HEK293T (cell line): ENCODE data around the gene MFSD6.

ENCODE experiments used
- ARNT ChIP-seq: fragments of 450-650 bp; IDR thresholded peaks from 2 replicates; pipeline ENCODE4 v1.6.1; 2017; ENCODE audit warnings: mild to moderate bottlenecking
- BHLHE40 ChIP-seq: fragments of 450-650 bp; IDR thresholded peaks from 2 replicates; pipeline ENCODE4 v1.6.1; 2016; ENCODE audit warnings: mild to moderate bottlenecking, moderate library complexity, borderline replicate concordance
- ELF4 ChIP-seq: fragments of 450-650 bp; IDR thresholded peaks from 2 replicates; pipeline ENCODE4 v1.6.1; 2017; ENCODE audit warnings: antibody characterized with exemption
- FOXK2 ChIP-seq: fragments of 450-650 bp; IDR thresholded peaks from 2 replicates; pipeline ENCODE4 v1.6.1; 2016; ENCODE audit warnings: mild to moderate bottlenecking
- FOXM1 ChIP-seq: fragments of 450-650 bp; IDR thresholded peaks from 2 replicates; pipeline ENCODE4 v1.6.1; 2017; ENCODE audit warnings: mild to moderate bottlenecking, borderline replicate concordance
- LEF1 ChIP-seq: fragments of 450-650 bp; IDR thresholded peaks from 2 replicates; pipeline ENCODE4 v1.6.1; 2017; ENCODE audit warnings: mild to moderate bottlenecking, borderline replicate concordance
- NFRKB ChIP-seq: fragments of 450-650 bp; IDR thresholded peaks from 2 replicates; pipeline ENCODE4 v1.6.1; 2016; ENCODE audit warnings: mild to moderate bottlenecking, moderate library complexity
- SP1 ChIP-seq: fragments of 450-650 bp; IDR thresholded peaks from 2 replicates; pipeline ENCODE4 v1.6.1; 2017
- TARDBP ChIP-seq: fragments of 450-650 bp; IDR thresholded peaks from 2 replicates; pipeline ENCODE4 v1.6.1; 2016

- TF ChIP-seq FOXM1 (no peak), SP1 (no peak), ARNT (no peak), LEF1 (no peak), FOXK2 (no peak), NFRKB (no peak), ELF4 (no peak), BHLHE40 (no peak), TARDBP (no peak)
Observed at GRCh38 chr2:190455358-190456095, 47.4 kb downstream of the MFSD6 start.
